HepG2 (cell line): ENCODE measurements around the gene APOL4.

Source experiments
- BRCA1 ChIP-seq: sonication (generic); formaldehyde crosslinking; IDR thresholded peaks from 2 replicates; pipeline ENCODE4 v1.4.0; 2020; ENCODE audit warnings: missing genetic modification reagents
- MEF2D ChIP-seq: sonication (generic); formaldehyde crosslinking; IDR thresholded peaks from 2 replicates; pipeline ENCODE4 v1.5.1; 2020; ENCODE audit warnings: mild to moderate bottlenecking, missing genetic modification reagents
- NFIC ChIP-seq: IDR thresholded peaks from 2 replicates; pipeline ENCODE4 v1.6.1; 2012; ENCODE audit warnings: mild to moderate bottlenecking, low read length, inconsistent platforms

GRCh38 chr22:36166518-36167220, 34.9 kb downstream of the APOL4 start:
- TF ChIP-seq NFIC (no peak), BRCA1 (CRISPR knock-in tag) (no peak), MEF2D (CRISPR knock-in tag) (no peak)
